ENCODE results near the gene CCDC117. TPM values are rescaled to one million over a fixed set of nuclear protein-coding genes. Genes with fewer than 3 reads are reported as not detected.

The CCDC117 gene
- 10.7 TPM for total RNA-seq

DNA sequence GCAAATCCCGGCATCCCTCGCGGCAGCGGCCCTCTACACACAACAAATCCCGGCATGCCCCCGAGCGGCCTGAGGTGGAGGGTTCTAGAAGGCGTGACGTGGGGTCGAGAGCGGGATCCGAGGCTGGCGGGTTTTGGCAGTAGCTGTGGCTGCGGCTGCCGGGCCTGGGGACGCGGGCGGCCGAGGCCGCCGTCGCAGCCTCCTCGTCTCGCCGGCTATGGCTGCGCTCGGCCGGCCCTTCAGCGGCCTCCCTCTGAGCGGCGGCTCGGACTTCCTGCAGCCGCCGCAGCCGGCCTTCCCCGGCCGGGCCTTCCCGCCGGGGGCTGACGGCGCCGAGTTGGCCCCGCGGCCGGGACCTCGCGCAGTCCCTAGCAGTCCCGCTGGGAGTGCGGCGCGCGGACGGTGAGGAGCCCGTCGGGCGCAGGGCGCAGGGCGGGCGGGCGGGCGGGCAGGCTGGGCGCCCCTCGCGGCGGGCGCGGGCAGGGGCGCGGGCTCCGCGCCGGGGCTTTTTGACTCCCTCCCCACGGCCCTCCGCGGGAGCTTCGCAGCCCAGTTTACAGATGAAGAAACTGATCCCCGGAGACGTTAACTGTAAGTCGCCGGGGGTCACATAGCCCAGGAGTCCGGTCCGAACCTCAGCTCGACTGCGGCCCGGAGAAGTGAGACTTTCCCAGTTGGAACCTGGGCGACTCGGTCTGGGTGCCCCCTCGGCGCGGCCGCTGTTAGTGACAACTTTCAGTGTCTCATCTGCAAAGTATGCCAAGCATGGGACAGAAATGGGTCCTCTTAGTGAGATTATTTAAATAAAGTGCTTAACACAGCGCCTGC lies at the start of gene CCDC117:
TSS of gene CCDC117 (plus strand) at position 63 of the 828 bp plus-strand sequence. CDS start at position 218, 155 bp downstream.
- DNase-seq (ENCODE audit: low spot score in 2 of 2): peak; percentile 86 to 97
- H3K4me3 ChIP-seq: peak within 1 kb of the TSS; percentile 90
- peaks cover 3 to 10% of the 10 kb centered on the region in 2 donors for H3K4me1 ChIP-seq
- TF ChIP-seq, protein P1, sequence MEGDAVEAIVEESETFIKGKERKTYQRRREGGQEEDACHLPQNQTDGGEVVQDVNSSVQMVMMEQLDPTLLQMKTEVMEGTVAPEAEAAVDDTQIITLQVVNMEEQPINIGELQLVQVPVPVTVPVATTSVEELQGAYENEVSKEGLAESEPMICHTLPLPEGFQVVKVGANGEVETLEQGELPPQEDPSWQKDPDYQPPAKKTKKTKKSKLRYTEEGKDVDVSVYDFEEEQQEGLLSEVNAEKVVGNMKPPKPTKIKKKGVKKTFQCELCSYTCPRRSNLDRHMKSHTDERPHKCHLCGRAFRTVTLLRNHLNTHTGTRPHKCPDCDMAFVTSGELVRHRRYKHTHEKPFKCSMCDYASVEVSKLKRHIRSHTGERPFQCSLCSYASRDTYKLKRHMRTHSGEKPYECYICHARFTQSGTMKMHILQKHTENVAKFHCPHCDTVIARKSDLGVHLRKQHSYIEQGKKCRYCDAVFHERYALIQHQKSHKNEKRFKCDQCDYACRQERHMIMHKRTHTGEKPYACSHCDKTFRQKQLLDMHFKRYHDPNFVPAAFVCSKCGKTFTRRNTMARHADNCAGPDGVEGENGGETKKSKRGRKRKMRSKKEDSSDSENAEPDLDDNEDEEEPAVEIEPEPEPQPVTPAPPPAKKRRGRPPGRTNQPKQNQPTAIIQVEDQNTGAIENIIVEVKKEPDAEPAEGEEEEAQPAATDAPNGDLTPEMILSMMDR (IDR thresholded peaks at IDR 0.05): peak in 1 of 3 experiments; percentile 81
- peak within 1 kb of the TSS; percentile 95 to 98 for H3K27ac ChIP-seq
- H3K9me3 ChIP-seq: no peaks in the 10 kb centered on the region
- no peaks in the 10 kb centered on the region for H3K27me3 ChIP-seq
- intact Hi-C loops (cut with DNase I): loop anchor here (1.0 to 10.0 kb wide), 5 partner anchors 27 to 110 kb away; partner anchors contain the start of genes HSCB, TTC28, XBP1 and ZNRF3
- peaks cover 7 to 23% of the 10 kb centered on the region in 2 donors for H3K36me3 ChIP-seq

- H3K4me3 ChIP-seq: no peak overlapping the region
- H3K27ac ChIP-seq: no peak overlapping the region
- no peaks in the 10 kb centered on the region for H3K4me1 ChIP-seq
- H3K36me3 ChIP-seq: no peaks in the 10 kb centered on the region
- TF ChIP-seq, protein P1 (IDR thresholded peaks at IDR 0.05): no peak
- intact Hi-C loops (cut with DNase I): no loop called here
- DNase-seq (ENCODE audit: low spot score in 2 of 2): no peak
- no peaks in the 10 kb centered on the region for H3K9me3 ChIP-seq
- no peaks in the 10 kb centered on the region for H3K27me3 ChIP-seq
Measured at GRCh38 chr22:28728002-28728401, 44.5 kb upstream of the CCDC117 start.

GRCh38 chr22:28728621-28729313 lies 43.7 kb upstream of the CCDC117 start:
- H3K27me3 ChIP-seq: no peaks in the 10 kb centered on the region
- H3K4me3 ChIP-seq: no peak overlapping the region
- H3K36me3 ChIP-seq: no peaks in the 10 kb centered on the region
- no peaks in the 10 kb centered on the region for H3K9me3 ChIP-seq
- no peak overlapping the region for H3K27ac ChIP-seq
- TF ChIP-seq, protein P1 (IDR thresholded peaks at IDR 0.05): no peak
- no peaks in the 10 kb centered on the region for H3K4me1 ChIP-seq
- intact Hi-C loops (cut with DNase I): no loop called here
- no peak for DNase-seq (ENCODE audit: low spot score in 2 of 2)

- no peaks in the 10 kb centered on the region for H3K9me3 ChIP-seq
- TF ChIP-seq, protein P1 (IDR thresholded peaks at IDR 0.05): no peak
- H3K27ac ChIP-seq: no peak overlapping the region
- no peak for DNase-seq (ENCODE audit: low spot score in 2 of 2)
- H3K36me3 ChIP-seq: no peaks in the 10 kb centered on the region
- H3K4me1 ChIP-seq: no peaks in the 10 kb centered on the region
- no peaks in the 10 kb centered on the region for H3K27me3 ChIP-seq
- intact Hi-C loops (cut with DNase I): no loop called here
- no peak overlapping the region for H3K4me3 ChIP-seq
Measured at GRCh38 chr22:28730179-28730578, 42.3 kb upstream of the CCDC117 start.

GRCh38 chr22:28734393-28734792 lies 38.1 kb upstream of the CCDC117 start:
- H3K9me3 ChIP-seq: no peaks in the 10 kb centered on the region
- no peak for DNase-seq (ENCODE audit: low spot score in 2 of 2)
- intact Hi-C loops (cut with DNase I): no loop called here
- TF ChIP-seq, protein P1 (IDR thresholded peaks at IDR 0.05): no peak
- no peak overlapping the region for H3K27ac ChIP-seq
- no peak overlapping the region for H3K4me3 ChIP-seq
- no peaks in the 10 kb centered on the region for H3K27me3 ChIP-seq
- no peaks in the 10 kb centered on the region for H3K4me1 ChIP-seq
- H3K36me3 ChIP-seq: no peaks in the 10 kb centered on the region
